ENCODE data around the gene MOB3A. TPM values are rescaled to one million over a fixed set of nuclear protein-coding genes. Genes with fewer than 3 reads are reported as not detected.
A peak's percentile ranks its signal among the peaks of the same experiment; 100 is the strongest.

Gene MOB3A
- total RNA-seq, 1 experiment from 2014 or later = 11.7 TPM

GRCh38 chr19:2037651-2038255, 58.4 kb downstream of the MOB3A start:
- Mint-ChIP-seq H3K4me1 (ENCODE audit: low read depth, unreplicated experiment) (no peaks in the 10 kb centered on the region), H3K27me3 (ENCODE audit: insufficient read depth, unreplicated experiment) (no peaks in the 10 kb centered on the region), H3K4me3 (ENCODE audit: unreplicated experiment) (no peak overlapping the region), H3K36me3 (ENCODE audit: insufficient read depth, unreplicated experiment) (peaks cover 34% of the 10 kb centered on the region), H3K27ac (ENCODE audit: unreplicated experiment) (no peak overlapping the region), H3K9me3 (ENCODE audit: unreplicated experiment) (no peaks in the 10 kb centered on the region)
- no peaks in the 10 kb centered on the region for H3K27me3 ChIP-seq (replicated peaks; ENCODE audit: control insufficient read depth, insufficient read depth, low read length)
- DNase-seq = no peak
- ChIA-PET CTCF (interaction anchor here (0.7 kb wide), 1 partner anchor 86 kb away, joined by 4 read pairs; no protein-coding TSS in a partner anchor), POLR2A (interaction anchor here (0.6 kb wide), 1 partner anchor 15 kb away, joined by 5 read pairs; no protein-coding TSS in a partner anchor)
- no peaks in the 10 kb centered on the region; the same call in 1 of the 2 replicates for H3K36me3 ChIP-seq (ENCODE audit: control insufficient read depth, insufficient read depth, low read length)
- intact Hi-C loops (cut with micrococcal nuclease; ENCODE audit: unreplicated experiment) = no loop called here
- peaks cover 3% of the 10 kb centered on the region; the same call in 1 of the 2 replicates for H3K4me1 ChIP-seq
- TF ChIP-seq CTCF (IDR thresholded peaks at IDR 0.05; ENCODE audit: insufficient read depth in 1 of 2, low read depth in 1 of 2, low read length in 1 of 2, severe bottlenecking in 1 of 2, unreplicated experiment in 1 of 2) = no peak
- no peak overlapping the region for H3K4me3 ChIP-seq (ENCODE audit: low read depth, low read length)
- H3K9me3 ChIP-seq = peaks cover 9% of the 10 kb centered on the region
- TSS peak; percentile 53 for BruUV-seq (replicated peaks)

GRCh38 chr19:2036424-2036823, 59.7 kb downstream of the MOB3A start:
- Mint-ChIP-seq H3K27ac (ENCODE audit: unreplicated experiment) (no peak overlapping the region), H3K4me3 (ENCODE audit: unreplicated experiment) (no peak overlapping the region), H3K4me1 (ENCODE audit: low read depth, unreplicated experiment) (no peaks in the 10 kb centered on the region), H3K27me3 (ENCODE audit: insufficient read depth, unreplicated experiment) (no peaks in the 10 kb centered on the region), H3K9me3 (ENCODE audit: unreplicated experiment) (no peaks in the 10 kb centered on the region), H3K36me3 (ENCODE audit: insufficient read depth, unreplicated experiment) (peaks cover 26% of the 10 kb centered on the region)
- Histone ChIP-seq H3K4me3 (ENCODE audit: low read depth, low read length) (no peak overlapping the region), H3K4me1 (no peaks in the 10 kb centered on the region), H3K36me3 (ENCODE audit: control insufficient read depth, insufficient read depth, low read length) (no peaks in the 10 kb centered on the region; the same call in 1 of the 2 replicates), H3K9me3 (peaks cover 9% of the 10 kb centered on the region), H3K27me3 (replicated peaks; ENCODE audit: control insufficient read depth, insufficient read depth, low read length) (no peaks in the 10 kb centered on the region)
- TF ChIP-seq CTCF (IDR thresholded peaks at IDR 0.05; ENCODE audit: insufficient read depth in 1 of 2, low read depth in 1 of 2, low read length in 1 of 2, severe bottlenecking in 1 of 2, unreplicated experiment in 1 of 2) = no peak
- intact Hi-C loops (cut with micrococcal nuclease; ENCODE audit: unreplicated experiment) = no loop called here
- ChIA-PET POLR2A (no interaction called here), CTCF (no interaction called here)
- no peak for DNase-seq
- no TSS peak for BruUV-seq (replicated peaks)

- no peaks in the 10 kb centered on the region for H3K9me3 Mint-ChIP-seq (ENCODE audit: unreplicated experiment)
- intact Hi-C loops (cut with micrococcal nuclease; ENCODE audit: unreplicated experiment) = no loop called here
- no peak overlapping the region for H3K27ac Mint-ChIP-seq (ENCODE audit: unreplicated experiment)
- no peak overlapping the region for H3K4me3 ChIP-seq (ENCODE audit: low read depth, low read length)
- H3K4me1 ChIP-seq = no peaks in the 10 kb centered on the region
- BruUV-seq (replicated peaks) = no TSS peak
- H3K36me3 Mint-ChIP-seq (ENCODE audit: insufficient read depth, unreplicated experiment) = peaks cover 26% of the 10 kb centered on the region
- TF ChIP-seq CTCF (IDR thresholded peaks at IDR 0.05; ENCODE audit: insufficient read depth in 1 of 2, low read depth in 1 of 2, low read length in 1 of 2, severe bottlenecking in 1 of 2, unreplicated experiment in 1 of 2) = no peak
- ChIA-PET POLR2A (no interaction called here), CTCF (no interaction called here)
- H3K27me3 ChIP-seq (replicated peaks; ENCODE audit: control insufficient read depth, insufficient read depth, low read length) = no peaks in the 10 kb centered on the region
- no peaks in the 10 kb centered on the region for H3K4me1 Mint-ChIP-seq (ENCODE audit: low read depth, unreplicated experiment)
- H3K36me3 ChIP-seq (ENCODE audit: control insufficient read depth, insufficient read depth, low read length) = no peaks in the 10 kb centered on the region; the same call in 1 of the 2 replicates
- H3K27me3 Mint-ChIP-seq (ENCODE audit: insufficient read depth, unreplicated experiment) = no peaks in the 10 kb centered on the region
- H3K4me3 Mint-ChIP-seq (ENCODE audit: unreplicated experiment) = no peak overlapping the region
- peaks cover 9% of the 10 kb centered on the region for H3K9me3 ChIP-seq
- DNase-seq = no peak
These were observed 60.5 kb downstream of the MOB3A start for GRCh38 chr19:2035590-2035991.

Data from Caco-2 (cell line).